Choroid plexus epithelial cell (primary cell): Measurements from ENCODE around the gene CIC.
"Not testable (repeated sequence)": the region's sequence is repeated elsewhere in the genome, so short reads cannot be mapped to it uniquely, and the experiment has no call there.

Source experiments
- DNase-seq: peaks from one replicate; pipeline ENCODE4 v3.0.0-alpha.2; 2010; ENCODE audit warnings: low read depth
- H3K4me3 ChIP-seq: 2 replicates; pipeline ENCODE4 v1.5.1; 2011; ENCODE audit warnings: low read depth, mild to moderate bottlenecking, control low read depth, low read length, moderate library complexity
- TF ChIP-seq, protein P1 (sequence below): conservative IDR thresholded peaks from 2 replicates; pipeline ENCODE4 v1.5.1; 2011; ENCODE audit warnings: low read depth, mild to moderate bottlenecking, control low read depth, inconsistent platforms, low read length, moderate library complexity

Gene CIC

DNA sequence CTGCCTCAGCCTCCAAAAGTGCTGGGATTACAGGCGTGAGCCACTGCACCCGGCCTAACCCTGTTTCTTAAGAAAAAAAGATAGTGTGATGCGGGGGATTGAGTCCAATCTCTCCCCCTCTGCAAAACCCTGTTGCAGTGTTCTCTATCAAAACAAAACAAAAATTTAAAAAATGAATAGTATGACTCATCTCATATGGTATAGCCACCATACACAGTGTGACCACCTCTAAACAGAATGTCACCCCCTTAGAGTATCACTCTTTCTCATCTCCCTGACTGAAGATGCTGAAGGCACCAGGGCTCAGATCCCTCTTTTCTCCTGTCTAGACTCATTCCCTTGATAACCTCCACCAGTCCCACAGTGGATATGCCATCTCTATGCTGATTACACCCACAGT lies 7.3 kb upstream of the CIC start:
- TF ChIP-seq, protein P1, sequence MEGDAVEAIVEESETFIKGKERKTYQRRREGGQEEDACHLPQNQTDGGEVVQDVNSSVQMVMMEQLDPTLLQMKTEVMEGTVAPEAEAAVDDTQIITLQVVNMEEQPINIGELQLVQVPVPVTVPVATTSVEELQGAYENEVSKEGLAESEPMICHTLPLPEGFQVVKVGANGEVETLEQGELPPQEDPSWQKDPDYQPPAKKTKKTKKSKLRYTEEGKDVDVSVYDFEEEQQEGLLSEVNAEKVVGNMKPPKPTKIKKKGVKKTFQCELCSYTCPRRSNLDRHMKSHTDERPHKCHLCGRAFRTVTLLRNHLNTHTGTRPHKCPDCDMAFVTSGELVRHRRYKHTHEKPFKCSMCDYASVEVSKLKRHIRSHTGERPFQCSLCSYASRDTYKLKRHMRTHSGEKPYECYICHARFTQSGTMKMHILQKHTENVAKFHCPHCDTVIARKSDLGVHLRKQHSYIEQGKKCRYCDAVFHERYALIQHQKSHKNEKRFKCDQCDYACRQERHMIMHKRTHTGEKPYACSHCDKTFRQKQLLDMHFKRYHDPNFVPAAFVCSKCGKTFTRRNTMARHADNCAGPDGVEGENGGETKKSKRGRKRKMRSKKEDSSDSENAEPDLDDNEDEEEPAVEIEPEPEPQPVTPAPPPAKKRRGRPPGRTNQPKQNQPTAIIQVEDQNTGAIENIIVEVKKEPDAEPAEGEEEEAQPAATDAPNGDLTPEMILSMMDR, result no peak
- DNase-seq, result no peak
- H3K4me3 ChIP-seq, result no peak overlapping the region

DNA sequence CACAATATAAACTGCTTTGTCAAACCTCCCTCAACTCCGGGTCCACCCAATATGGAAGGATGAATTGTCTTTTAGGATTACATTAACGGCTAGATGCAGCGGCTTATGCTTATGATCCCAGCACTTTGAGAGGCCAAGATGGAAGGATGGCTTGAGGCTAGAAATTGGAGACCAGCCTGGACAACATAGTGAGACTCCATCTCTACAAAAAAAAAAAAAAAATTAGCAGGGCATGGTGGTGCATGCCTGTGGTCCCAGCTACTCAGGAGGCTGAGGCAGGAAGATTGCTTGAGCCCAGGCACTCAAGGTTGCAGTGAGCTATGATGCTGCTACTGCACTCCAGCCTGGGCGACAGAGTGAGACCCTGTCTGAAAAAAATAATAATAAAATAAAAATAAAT lies 2.9 kb upstream of the CIC start:
- not testable (repeated sequence) for DNase-seq, H3K4me3 ChIP-seq

DNA sequence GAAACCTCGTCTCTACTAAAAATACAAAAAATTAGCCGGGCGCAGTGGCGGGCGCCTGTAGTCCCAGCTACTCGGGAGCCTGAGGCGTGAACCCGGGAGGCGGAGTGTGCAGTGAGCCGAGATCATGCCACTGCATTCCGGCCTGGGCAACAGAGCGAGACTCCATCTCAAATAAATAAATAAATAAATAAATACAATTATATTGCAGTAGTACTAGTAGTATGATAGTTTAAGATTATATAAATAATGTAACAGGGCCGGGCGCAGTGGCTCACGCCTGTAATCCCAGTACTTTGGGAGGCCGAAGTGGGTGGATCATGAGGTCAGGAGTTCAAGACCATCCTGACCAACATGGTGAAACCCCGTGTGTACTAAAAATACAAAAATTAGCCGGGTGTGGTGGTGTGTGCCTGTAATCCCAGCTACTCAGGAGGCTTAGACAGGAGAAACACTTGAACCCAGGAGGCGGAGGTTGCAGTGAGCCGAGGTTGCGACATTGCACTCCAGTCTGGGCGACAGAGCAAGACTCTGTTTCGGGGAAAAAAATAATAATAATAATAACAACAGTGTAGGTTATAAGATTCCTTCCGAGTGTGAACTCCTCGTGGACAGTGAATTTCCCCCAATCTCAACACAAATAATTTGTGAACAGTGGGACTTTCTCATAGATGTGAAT lies 2.0 kb upstream of the CIC start:
- DNase-seq, H3K4me3 ChIP-seq: not testable (repeated sequence)

DNA sequence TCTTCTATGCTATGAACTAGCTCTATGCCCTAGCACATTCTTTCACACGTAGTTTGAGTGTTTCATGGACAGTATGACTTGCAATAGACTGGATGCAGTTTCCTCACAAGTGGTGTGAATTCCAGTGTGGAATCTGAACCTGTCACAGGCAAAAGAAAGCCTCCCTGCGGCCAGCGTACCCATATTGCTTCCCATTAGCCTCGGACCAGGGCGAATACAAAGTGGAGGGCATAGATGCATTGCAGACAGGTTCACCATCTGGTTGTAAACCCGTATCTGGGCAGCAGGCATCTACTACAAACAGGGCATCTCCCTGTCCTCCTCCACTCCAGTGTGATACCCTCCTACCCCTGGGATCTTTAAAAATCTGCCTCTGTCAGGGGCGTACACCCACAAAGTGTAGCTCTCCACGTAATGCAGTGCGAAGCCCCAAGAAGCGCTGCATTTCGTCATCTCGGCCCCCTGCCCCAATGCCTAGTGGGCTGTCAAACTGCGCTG lies 1.4 kb upstream of the CIC start:
- DNase-seq, result peak; percentile 68
- peak overlapping the region; percentile 64 for H3K4me3 ChIP-seq
- TF ChIP-seq, protein P1, result no peak

DNA sequence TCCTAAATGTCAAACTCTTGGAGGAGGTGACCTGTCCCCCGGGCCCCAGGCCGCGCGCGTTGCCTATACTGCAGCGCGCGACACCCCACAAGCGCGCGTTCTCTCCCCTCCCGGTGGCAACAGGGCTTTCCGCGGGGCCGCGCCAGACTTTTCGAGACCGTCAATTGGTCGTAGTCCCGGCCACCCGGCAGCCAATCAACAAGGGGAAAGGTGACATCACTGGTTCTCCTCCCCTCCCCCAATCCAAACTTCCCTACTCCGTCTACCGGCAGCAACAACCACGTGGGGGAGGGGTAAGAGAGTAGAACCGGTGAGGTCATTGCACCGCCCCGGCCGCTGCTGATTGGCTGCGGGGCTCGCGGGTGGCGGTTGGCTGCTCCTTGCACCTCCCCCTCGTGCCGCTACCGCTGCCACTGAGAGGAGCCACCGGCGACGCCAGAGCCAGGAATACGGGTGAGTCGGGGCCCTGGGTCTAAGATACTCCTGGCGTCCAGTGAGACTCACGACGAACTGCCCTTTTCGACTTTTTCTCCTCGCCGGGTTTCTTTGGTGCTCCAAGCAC lies 829 bp upstream of the CIC start:
- TF ChIP-seq, protein P1, result no peak
- H3K4me3 ChIP-seq, result peak overlapping the region; percentile 93
- peak; percentile 100 for DNase-seq

DNA sequence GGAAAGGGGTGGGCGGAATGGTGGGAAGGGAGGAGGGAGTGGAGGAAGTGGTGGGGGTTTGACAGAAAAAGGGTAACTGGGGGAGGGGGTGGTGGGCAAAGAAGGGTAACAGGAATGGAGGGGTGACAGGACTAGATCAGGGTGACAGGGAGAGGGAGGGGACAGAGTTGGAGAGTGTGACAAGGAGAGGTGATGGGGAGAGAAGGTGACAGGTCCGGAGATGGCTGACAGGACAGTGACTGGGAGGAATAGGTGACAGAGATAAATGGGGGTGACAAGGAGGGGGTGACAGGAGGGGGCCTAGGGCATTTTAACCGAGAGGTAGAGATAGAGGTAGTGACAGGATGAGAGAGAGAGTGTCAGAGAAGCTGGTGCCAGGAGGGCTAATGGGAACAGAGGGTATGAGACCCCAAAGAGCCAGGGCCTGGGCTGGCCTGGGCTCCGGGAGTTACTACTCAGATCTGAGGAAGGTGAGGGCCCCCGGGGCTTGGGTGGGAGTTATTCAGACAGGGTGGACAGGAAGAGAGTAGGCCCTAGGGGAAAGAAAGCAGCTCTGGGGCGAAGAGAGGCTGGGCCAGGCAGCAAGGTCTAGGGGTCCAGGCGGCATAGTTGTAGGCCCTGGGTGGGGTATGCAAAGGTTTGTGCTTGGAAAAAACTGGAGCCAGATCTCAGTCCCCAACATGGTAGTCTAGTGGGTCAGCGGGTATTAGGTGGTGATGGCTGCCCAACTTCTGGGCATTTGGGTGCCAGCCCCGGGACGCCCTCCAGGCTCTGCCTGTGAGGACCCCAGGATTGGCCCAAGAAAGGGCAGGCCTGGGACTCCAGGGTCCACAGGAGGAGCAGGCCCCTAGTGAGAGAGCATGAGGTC lies 660 bp downstream of the CIC start:
- DNase-seq, result no peak
- TF ChIP-seq, protein P1, result no peak
- peak overlapping the region; percentile 64 for H3K4me3 ChIP-seq

DNA sequence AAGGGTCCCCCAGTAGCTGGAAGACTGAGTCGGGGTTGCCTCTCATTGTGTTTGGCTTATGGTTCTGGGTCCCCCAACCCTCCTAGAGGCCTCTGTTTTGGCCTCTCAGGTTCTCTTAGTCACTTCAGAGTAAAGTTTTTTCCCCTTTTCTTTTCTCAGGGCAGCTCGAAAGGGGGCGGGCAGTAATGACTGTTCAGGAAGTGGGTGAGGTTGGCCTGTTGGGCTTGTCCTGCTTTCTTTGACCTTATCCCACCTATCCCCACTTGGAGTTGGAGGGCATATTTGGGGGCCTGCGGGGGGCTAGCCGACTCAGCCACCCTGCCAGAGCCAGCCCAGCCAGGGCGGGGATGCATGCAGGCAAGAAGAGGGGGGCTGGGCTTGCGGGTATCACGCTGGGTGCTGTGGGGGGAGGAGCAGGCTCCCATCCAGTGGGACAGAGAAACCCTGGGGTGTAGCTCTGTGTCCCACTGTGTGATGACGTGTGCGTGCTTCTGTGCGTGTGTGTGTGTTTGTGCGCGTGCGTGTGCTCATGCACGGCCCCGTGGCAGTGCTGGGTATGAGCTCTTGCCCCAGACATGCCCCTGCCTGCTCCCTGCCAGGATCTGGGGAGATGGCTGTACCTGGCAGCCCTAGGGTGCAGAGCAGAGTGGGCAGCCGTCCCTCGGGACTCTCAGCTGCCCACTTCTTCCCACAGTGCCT lies 1.4 kb downstream of the CIC start:
- TF ChIP-seq, protein P1, result no peak
- peak; percentile 91 for DNase-seq
- H3K4me3 ChIP-seq, result peak overlapping the region; percentile 64
